Measurements from ENCODE around the gene PTPRM. TPM values are rescaled to one million over a fixed set of nuclear protein-coding genes. Genes with fewer than 3 reads are reported as not detected.

The PTPRM gene
- total and polyA plus RNA-seq, 2 donors (not counting 3 experiments of a cell fraction or from before 2014, with no cell fraction given), result 37.4 to 43.7 TPM

- intact Hi-C loops (cut with micrococcal nuclease) (no loop called here), dilution Hi-C loops (cut with MboI; ENCODE audit: extremely low pct_ligation_motif_present, low sequenced_read_pairs) (no loop called here)
- no peak overlapping the region for H3K27ac ChIP-seq (ENCODE audit: insufficient read depth, low read depth, low read length)
- no peak overlapping the region for H3K9ac ChIP-seq (replicated peaks; ENCODE audit: extremely low read depth, insufficient read depth, low read length)
- CTCF ChIA-PET, result no interaction called here
- no peak overlapping the region for H2AFZ ChIP-seq (ENCODE audit: low read depth, low read length)
- H3K9me1 ChIP-seq (replicated peaks; ENCODE audit: control insufficient read depth, extremely low read depth, insufficient read depth, low read length), result peaks cover 2% of the 10 kb centered on the region
- no peaks in the 10 kb centered on the region for H3K36me3 ChIP-seq (ENCODE audit: control insufficient read depth in 2 of 2, extremely low read depth in 1 of 2, insufficient read depth in 2 of 2, low read length in 2 of 2)
- H3K9me3 ChIP-seq (replicated peaks; ENCODE audit: control insufficient read depth, insufficient read depth, low read length), result no peaks in the 10 kb centered on the region
- H3K4me1 ChIP-seq (ENCODE audit: control insufficient read depth, extremely low read depth, insufficient read depth, low read length), result no peaks in the 10 kb centered on the region
- H4K20me1 ChIP-seq (replicated peaks; ENCODE audit: control insufficient read depth, extremely low read depth, insufficient read depth, low read length), result no peaks in the 10 kb centered on the region
- DNase-seq (ENCODE audit: low read depth, low spot score) (no peak), FAIRE-seq (no peak)
- TF ChIP-seq JUN (IDR thresholded peaks at IDR 0.05; ENCODE audit: borderline replicate concordance, insufficient read depth, insufficient read length, low read depth), result no peak
- no peak for TF ChIP-seq EZH2 (IDR thresholded peaks at IDR 0.05; ENCODE audit: borderline replicate concordance, low read depth, low read length, severe bottlenecking)
- TF ChIP-seq CTCF (IDR thresholded peaks at IDR 0.05; ENCODE audit: extremely low read depth in 1 of 2, insufficient read depth in 1 of 2, low read depth in 1 of 2, low read length in 2 of 2), result no peak
- TF ChIP-seq GATA2 (IDR thresholded peaks at IDR 0.05; ENCODE audit: insufficient read depth, insufficient read length, low read depth, low read length), result no peak
- TF ChIP-seq FOS (IDR thresholded peaks at IDR 0.05; ENCODE audit: borderline replicate concordance, insufficient read depth, low read length), result no peak
- TF ChIP-seq MYC (IDR thresholded peaks at IDR 0.05; ENCODE audit: low read depth, low read length), result no peak
- no peak for TF ChIP-seq POLR2A (IDR thresholded peaks at IDR 0.05; ENCODE audit: low read depth, low read length)
- BruUV-seq (replicated peaks), result no TSS peak
- no peaks in the 10 kb centered on the region for H3K27me3 ChIP-seq (ENCODE audit: control insufficient read depth in 2 of 2, insufficient read depth in 2 of 2, low read length in 2 of 2)
- no peak overlapping the region for H3K4me2 ChIP-seq (ENCODE audit: insufficient read depth, low read length)
- POLR2A ChIA-PET, result no interaction called here
- H3K4me3 ChIP-seq (replicated peaks in 1 of 3; ENCODE audit: insufficient read depth in 1 of 3, low read depth in 1 of 3, low read length in 3 of 3), result no peak overlapping the region
- H3K79me2 ChIP-seq (ENCODE audit: control insufficient read depth, insufficient read depth, low read length), result no peaks in the 10 kb centered on the region
Measured at GRCh38 chr18:8322486-8322885, 755.4 kb downstream of the PTPRM start.

Data from endothelial cell of umbilical vein (primary cell).